IPS-NIHi7 (cell line): ENCODE results near the gene ST3GAL2.
"Not testable (repeated sequence)": the region's sequence is repeated elsewhere in the genome, so short reads cannot be mapped to it uniquely, and the experiment has no call there.

Experiments
- DNase-seq: peaks from one replicate; pipeline ENCODE4 v3.0.0; 2012; ENCODE audit warnings: mixed read lengths; ENCODE audit errors: extremely low spot score

ST3GAL2 gene

DNA sequence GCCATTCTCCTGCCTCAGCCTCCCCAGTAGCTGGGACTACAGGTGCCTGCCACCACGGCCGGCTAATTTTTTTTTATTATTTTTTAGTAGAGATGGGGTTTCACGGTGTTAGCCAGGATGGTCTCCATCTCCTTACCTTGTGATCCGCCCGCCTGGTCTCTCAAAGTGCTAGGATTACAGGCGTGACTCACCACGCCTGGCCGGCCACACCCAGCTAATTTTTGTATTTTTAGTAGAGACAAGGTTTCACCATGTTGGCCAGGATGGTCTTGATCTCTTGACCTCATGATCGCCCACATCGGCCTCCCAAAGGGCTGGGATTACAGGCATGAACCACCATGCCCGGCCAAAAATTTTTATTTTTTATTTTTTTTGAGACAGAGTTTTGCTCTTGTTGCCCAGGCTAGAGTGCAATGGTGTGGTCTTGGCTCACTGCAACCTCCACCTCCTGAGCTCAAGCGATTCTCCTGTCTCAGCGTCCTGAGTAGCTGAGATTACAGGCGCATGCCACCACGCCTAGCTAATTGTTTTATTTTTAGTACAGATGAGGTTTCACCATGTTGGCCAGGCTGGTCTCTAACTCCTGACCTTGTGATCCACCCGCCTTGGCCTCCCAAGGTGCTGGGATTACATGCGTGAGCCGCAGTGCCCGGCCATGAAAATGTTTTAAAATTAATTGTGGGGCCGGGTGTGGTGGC lies 52.5 kb downstream of the ST3GAL2 start:
- DNase-seq = not testable (repeated sequence)

DNA sequence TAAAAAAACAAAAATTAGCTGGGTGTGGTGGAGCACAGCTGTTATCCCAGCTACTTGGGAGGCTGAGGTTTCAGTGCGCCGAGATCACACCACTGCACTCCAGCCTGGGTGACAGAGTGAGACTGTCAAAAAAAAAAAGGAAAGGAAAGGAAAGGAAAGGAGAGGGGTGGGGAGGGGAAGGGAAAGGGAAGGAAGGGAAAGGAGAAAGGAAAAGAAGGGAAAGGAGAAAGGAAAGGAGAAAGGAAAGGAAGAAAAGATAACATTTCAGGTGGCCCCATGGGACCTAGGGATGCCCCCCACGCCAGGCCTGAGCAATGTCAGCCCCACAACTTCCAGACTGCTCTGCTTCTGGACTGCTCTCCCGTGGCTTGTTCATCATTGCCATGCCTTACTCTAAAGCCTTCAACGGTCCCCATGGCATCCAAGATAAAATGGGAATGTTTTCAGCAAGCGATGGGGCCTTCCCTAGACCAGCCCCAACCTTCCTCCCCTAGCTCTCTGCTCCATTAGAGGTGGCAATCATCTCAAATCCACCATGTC lies 55.4 kb downstream of the ST3GAL2 start:
- no peak for DNase-seq

DNA sequence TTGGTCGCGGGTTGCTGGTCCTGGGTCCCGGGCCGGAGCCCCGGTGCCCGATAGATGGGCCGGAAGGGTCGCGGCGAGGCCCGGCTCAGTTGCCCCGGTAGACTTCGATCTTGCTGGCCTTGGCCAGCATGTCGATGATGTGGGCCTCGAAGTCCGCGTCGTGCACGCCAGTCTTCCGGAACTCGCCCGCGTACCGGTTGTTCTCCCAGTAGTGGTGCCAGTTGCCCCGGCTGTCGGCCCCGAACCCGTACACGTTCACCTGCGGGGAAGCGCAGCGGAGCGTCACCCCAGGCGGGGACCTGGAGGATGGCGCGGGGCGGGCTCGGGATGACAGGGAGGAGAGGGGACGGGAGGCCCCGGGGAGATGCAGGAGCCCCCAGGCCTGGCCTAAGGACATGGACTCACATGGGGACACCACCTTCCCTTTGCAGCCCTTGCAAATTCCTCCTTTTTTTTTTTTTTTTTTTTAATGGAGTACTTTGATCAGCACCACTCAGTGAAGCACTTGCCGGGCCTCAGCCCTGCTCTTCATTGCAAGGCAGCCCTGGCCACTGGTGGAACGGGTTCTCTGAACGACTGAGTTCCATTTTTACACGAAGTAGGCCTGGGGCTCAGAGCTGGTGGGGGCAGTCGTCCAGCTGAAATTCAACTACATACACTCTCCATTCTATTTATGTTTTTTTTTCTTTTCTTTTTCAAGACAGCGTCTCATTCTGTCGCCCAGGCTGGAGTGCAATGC lies 57.1 kb downstream of the ST3GAL2 start:
- DNase-seq = no peak

DNA sequence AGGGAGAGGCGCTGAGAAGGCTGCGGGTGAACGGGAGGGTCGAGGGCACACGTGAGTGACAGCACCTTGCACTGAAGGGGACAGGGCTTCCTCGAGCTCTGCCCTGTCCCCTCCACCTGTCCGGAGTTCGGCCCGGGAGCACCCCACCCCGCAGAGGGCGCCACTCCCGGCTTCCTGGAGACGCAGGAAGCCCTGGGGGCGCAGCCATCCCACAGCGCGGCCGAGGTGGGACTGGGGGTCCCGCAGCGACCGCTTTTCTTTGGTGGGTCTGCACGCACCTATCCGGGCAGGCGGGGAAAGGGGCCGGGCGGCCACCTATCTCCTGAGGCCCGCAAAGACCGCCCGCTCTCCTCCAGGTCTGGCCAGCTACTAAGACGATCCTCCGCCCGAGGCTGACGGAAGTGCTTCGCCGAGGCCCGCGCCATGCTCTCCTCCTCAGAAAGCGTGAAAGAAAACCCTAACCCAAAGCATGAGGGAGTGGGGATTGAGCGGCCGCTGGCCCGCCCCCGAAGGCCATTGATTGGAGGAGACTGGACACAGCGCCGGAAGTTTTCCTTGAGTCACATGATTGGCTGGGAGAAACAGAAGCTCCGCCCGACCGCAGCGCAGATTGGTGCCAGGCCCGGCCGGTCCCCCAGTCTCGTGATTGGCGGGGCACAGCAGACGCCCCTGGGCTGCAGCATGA lies 57.8 kb downstream of the ST3GAL2 start:
- peak; percentile 99 for DNase-seq

DNA sequence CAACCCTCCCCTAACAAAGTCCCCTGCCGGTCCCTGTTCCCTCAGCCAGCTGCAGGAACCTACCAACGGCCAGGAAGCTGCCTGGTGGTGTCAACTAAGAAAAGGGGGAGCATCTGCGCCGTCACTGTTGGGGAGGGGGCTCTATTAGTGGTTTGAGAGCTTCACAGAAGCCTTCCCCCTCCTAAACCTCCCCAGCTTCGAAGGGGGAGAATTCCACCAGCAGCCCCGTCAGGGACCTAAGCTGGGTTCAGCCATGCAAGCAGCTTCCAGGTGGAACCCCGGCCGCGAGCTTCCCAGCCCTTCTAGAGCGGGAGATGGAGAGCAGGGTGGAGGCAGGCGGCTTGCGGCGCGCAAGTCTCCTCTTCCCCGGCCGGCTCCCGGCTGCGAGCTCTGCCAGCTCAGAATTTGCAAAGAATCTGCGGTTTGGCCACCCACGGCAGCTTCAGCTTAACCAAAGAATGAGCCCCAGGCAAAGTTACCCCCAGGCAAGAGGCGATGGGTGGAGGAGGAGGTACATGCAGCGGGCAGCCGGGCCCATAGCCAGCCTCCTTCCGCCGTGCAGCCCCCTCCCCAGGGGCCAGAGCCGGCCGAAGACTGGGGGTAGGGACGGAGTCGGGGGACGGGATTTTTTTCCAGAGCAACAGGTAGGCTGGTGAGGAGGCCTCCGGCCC lies 58.5 kb downstream of the ST3GAL2 start:
- DNase-seq = peak; percentile 57

DNA sequence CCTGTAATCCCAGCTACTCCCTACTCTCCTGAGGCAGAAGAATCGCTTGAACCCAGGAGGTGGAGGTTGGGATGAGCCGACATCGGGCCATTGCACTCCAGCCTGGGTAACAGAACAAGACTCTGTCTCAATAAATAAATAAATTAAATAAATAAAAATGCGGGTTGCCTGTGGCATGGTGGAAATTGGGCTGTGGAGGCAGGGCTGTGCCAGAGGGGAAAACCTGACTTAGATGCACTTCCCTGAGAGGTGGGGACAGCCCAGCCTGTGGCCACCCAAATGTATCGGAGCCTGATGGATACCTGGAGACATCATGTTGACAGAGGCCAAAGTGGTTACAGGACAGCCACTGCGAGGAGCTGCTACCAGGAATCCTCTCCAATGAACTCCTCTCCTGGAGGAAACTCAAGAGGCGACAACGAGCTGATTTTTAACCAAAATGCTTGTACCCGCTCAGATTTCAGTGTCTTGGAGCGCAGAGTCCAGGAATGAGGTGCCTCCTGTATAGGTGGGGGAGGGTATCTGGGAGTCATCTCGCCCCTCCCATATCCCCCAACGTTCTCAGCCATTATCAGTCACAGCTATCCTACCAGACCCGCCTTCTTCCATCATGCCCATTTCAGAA lies 59.9 kb downstream of the ST3GAL2 start:
- no peak for DNase-seq

DNA sequence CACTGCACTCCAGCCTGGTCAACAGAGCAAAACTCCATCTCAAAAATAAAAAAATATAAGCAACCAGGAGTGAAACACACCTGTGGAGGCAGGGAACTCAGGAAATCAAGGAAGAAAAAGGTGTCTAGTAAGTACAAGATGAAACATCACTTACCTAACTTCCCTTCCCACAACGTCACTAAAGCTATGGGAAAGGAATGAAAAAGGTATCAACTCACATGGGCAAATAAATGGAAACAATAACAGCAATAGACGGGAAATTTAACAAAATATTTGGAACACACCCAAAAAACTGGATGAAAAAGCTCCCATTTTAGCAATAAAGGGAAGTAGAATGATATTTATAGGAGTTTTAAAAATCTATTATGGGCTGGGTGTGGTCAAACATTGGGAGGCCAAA lies 61.1 kb downstream of the ST3GAL2 start:
- no peak for DNase-seq

DNA sequence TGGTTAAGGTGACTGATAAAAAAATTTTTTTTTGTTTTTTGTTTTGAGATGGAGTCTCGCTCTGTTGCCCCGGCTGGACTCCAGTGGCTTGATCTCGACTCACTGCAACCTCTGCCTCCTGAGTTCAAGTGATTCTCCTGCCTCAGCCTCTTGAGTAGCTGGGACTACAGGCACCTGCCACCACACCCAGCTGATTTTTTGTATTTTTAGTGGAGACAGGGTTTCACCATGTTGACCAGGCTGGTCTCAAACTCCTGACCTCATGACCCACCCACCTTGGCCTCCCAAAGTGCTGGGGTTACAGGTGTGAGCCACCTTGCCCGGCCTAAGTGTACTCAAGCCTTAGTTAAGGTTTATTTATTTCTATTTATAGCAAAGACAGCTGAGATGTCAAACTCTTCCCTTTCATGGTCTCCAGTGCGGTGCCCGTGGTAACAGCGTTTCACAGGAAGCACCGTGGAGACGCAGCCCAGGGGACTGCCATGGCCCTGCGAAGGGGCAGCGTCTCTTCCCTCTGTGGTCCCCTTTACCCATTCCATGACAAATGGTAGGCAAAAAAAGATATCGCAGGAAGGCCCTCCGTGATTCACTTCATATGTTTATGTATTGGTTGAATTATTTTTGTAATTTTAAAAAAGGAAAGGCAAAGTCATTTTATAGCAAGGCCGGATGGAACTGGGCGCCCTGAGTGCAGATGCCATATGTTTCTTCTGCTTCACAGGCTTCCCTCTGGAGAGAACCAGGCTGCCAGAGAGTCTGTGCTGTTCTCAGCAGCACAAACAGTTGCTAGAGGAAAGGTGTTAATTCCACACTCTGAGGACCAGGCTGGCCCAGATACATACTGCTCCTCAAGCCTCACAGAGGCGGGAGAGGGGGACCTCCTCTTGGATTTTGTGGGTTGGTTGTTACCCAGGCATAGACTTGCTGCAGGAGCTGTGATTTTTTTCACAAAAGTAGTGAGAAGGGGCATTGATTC lies 63.0 kb downstream of the ST3GAL2 start:
- no peak for DNase-seq

DNA sequence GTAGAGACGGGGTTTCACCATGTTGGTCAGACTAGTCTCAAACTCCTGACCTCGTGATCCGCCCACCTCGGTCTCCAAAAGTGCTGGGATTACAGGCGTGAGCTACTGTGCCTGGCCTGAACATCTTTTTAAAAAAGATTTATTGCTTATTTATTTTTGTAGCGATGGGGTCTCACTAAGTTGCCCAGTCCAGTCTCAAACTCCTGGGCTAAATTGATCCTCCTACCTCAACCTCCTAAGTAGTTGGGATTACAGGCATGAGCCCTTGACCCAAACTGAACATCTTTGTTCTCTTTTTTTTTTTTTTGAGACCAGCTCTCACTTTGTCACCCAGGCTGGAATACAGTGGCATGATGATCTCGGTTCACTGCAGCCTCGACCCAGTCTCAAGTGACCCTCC lies 64.7 kb downstream of the ST3GAL2 start:
- no peak for DNase-seq

DNA sequence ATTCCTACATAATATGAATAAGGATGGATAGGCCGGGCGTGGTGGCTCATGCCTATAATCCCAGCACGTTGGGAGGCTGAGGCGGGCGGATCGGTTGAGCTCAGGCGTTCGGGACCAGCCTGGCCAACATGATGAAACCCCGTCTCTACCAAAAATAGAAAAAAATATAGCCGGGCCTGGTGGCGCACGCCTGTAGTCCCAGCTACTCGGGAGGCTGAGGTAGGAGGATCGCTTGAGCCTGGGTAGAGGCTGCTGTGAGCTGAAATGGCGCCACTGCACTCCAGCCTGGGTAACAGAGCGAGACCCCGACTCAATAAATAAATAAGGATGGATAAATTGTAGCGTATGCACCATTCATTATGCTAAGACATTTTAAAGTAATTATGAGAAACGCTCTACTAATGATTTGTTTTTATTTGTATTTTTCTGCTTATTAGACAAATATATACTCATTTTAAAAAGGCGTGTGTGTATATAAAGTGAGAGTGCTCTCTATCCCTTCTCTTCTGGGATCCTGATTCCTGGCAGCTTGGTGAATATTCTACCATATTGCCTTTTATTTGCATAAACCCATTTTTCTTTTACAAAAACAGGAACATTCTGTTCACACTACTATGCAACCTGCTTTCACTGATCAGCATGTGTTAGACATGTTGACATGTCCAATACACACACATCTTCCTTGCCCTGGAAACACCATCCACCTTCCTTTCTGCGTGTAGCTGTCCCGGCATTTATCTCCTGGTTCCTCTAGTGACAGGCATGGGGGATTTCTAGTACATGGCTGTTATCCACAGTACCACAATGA lies 65.8 kb downstream of the ST3GAL2 start:
- DNase-seq = no peak

DNA sequence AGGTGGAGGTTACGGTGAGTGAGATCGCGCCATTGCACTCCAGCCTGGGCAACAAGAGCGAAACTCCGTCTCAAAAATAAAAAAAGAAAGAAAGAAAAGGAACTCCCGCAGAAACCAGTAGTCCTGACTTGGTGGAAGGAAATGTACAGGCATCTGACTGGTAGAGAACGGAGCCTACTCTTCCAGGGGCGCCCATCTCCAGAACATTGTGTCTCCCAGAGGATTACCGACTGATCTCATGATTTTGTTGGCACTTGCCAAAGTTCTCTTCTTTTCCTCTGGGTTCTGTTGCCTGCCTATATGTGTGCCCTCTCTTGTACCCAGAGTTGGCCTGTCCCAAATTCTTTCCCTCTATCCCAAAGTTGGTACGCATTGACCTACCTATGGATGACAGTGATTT lies 68.0 kb downstream of the ST3GAL2 start:
- no peak for DNase-seq

DNA sequence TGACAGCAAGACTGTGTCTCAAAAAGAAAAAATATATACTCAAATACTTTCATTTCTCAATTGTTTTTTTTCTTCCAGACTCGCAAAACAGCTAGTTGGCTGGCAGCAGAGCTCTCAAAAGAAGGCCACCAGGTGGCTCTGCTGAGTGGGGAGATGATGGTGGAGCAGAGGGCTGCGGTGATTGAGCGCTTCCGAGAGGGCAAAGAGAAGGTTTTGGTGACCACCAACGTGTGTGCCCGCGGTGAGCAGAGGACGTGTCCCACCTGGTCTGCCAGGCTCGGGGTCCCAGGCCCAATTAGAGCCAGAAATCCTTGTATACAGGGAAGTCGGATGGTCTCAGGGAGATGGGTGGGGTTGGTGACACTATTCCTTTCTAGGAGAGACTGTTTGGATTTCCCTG lies 68.8 kb downstream of the ST3GAL2 start:
- DNase-seq = not testable (repeated sequence)

DNA sequence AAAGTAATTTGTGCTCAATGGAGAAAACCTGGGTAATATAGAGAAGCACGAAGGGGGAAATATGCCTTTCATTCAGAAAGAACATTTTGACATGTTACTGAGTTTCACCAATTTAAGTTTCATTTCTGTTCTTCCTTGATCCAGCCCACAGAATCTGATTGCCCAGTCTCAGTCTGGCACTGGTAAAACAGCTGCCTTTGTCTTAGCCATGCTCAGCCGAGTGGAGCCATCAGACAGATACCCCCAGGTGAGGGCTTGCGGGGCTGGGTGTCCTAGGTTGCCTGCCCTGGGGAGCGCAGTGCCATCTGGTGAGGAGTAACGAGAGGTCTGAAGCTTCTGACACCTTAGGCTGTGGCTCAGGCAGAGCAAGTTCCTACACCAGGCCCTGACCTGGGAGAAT lies 74.5 kb downstream of the ST3GAL2 start:
- no peak for DNase-seq

DNA sequence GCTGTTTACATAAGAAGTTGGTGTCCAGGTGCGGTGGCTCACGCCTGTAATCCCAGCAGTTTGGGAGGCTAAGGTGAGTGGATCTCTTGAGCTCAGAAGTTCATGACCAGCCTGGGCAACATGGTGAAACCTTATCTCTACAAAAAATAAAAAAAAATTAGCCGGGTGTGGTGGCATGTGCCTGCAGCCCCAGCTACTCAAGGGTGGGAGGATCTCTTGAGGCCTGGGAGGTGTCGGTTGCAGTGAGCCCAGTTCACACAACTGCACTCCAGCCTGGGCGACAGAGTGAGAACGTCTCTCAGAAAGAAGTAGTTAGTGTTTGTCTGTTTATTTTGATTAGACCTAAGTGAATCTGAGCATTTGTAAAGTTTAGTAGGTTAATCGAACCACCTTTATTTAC lies 79.3 kb downstream of the ST3GAL2 start:
- DNase-seq = no peak

DNA sequence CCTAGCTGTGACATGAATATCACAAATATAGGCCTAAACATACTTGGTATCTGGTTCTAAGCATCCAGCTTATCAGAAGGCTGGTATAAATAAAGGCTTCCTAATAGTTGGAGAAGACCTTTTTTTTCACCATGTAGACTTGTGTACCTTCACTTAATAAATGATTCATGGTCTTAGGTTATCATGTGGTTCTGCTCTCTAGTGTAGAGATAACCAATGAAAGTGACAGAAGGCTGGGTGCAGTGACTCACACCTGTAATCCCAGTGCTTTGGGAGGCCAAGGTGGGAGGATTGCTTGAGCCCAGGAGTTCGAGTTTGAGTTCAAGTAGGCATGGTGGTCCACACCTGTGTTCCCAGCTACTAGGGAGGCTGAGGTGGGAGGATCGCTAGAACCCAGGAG lies 89.1 kb downstream of the ST3GAL2 start:
- no peak for DNase-seq

DNA sequence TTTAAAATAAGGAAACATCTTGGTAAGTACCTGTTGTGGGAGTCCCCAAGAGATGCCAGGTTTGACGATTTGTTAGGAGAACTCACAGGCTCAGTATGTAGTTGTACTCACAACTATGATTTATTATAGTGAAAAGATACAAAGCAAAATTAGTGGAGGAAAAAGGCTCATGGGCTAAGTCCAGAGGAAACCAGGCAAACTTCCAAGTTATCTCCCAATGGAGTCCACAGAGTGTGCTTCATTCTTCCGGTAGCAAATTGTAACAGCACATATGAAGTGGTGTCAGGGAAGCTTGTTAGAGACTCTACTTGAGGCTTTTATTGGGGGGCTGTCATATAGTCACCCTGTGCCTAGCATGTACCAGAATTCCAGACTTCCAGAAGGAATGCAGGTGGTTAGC lies 89.9 kb downstream of the ST3GAL2 start:
- DNase-seq = no peak

DNA sequence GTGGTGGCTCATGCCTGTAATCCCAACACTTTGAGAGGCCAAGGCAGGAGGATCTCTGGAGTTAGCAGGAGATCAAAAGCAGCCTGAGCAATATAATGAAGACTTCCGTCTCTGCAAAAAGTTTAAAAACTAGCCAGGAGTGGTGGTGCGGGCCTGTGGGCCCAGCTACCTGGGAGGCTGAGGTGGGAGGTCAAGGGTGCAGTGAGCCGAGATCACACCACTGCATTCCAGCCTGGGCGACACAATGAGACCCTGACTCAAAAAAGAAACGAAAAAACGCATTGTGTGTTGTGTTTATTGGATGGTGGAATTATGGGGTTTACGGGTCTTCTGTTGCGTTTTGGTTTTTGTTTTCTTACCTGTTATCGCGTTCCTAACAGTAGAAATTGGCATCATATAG lies 93.1 kb downstream of the ST3GAL2 start:
- DNase-seq = no peak

DNA sequence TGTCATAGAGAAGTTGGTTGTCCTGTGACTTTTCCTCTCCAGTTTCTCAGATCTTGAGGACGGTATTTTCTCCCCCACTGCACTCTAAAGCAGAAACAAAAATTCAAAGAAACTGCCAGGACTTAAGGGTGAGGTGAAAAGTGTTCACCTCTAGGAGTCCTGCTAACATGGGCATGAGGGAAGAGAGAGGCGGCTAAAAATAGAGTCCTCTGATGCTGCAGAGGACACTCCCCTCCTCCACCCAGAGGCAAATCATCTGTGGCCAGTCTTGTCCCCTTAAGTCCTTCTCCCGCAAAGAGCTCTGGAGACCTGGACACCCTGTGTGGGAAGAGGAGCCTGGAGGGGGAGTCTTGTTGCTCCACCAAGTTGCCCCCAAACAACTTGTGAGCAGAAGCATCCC lies 96.9 kb downstream of the ST3GAL2 start:
- DNase-seq = no peak

DNA sequence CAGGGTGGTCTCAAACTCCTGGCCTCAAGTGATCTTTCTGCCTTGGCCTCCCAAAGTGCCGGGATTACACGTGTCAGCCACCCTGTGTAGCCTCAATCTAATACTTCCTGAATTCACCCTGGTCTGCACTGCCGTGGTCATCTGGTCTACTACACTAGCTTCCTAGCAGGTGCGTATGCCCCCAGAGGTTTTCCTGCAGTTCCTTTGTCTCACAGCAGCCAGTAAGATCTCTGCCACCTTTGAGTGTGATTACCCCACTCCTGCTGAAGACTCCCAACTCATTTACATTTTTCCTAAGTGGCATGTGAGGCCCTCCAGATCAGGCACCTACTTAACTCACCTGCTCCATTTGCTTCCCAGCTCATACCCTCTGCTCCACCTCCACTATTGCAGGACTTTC lies 97.3 kb downstream of the ST3GAL2 start:
- DNase-seq = no peak

DNA sequence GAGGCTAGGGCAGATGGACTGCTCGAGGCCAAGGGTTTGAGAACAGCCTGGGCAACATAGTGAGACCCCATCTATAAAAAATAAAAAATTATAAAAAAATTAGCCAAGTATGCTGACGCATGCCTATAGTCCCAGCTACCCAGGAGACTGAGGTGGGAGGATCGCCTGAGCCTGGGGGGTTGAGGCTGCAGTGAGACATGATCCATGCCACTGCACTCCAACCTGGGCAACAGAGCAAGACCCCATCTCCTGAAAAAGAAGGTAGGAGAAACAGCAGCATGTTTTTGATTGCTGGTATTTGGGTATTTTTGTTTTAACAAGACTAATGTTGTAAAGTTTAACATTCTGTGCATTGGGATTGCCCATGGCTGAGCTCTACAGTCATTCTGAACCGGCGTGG lies 101.1 kb downstream of the ST3GAL2 start:
- no peak for DNase-seq
